SK-N-MC (cell line): ENCODE data around the gene DPEP2.

Source experiments
- EZH2 ChIP-seq: fragments of 200-600 bp; sonication (generic); IDR thresholded peaks from one replicate; pipeline ENCODE4 v1.6.1; 2017; ENCODE audit warnings: antibody characterized with exemption
- POLR2AphosphoS5 ChIP-seq: IDR thresholded peaks from 2 replicates; pipeline ENCODE4 v1.6.1; 2012; ENCODE audit warnings: mild to moderate bottlenecking, low read depth, low read length, borderline replicate concordance

DNA sequence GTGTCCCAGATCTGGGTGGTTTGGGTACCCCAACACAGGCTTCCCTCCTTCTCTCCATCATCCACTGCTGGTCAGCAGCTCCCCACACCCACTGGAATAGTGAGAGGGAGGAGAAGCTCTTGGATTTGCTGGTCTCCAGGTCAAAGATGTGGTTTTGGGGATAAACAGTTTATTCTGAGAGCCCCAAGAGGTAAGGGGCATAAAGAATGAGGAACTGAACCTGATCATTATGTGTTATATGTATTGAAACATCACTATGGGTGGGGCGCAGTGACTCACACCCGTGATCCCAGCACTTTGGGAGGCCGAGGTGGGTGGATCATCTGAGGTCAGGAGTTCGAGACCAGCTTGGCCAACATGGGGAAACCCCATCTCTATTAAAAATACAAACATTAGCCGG is 3.9 kb downstream of the DPEP2 start:
- TF ChIP-seq POLR2AphosphoS5 (no peak), EZH2 (no peak)
